Calu3 (cell line): ENCODE data around the gene NEK9. TPM values are rescaled to one million over a fixed set of nuclear protein-coding genes. Genes with fewer than 3 reads are reported as not detected.

Experiments
- BruUV-seq: library from RNA; stranded (reverse); fragments of 400-500 nt; replicated peaks from 2 replicates; lab custom pipeline; 2021; lab: Mats Ljungman, UMichigan
- CTCF ChIA-PET: fragments of 300-600 bp; sonication (Branson Sonifier 250); formaldehyde crosslinking; loops from one replicate; lab custom pipeline; 2022; ENCODE audit warnings: antibody characterized with exemption; lab: Charles Lee
- DNase-seq: peaks from one replicate; pipeline ENCODE4 v3.0.0; 2022
- H3K27ac Mint-ChIP-seq: one replicate; pipeline ENCODE4 v1.8.0; 2022; ENCODE audit warnings: mixed read lengths; ENCODE audit not compliant: unreplicated experiment
- H3K27me3 Mint-ChIP-seq: one replicate; pipeline ENCODE4 v1.8.0; 2022; ENCODE audit warnings: mixed read lengths; ENCODE audit not compliant: unreplicated experiment
- H3K36me3 Mint-ChIP-seq: one replicate; pipeline ENCODE4 v1.8.0; 2022; ENCODE audit warnings: mild to moderate bottlenecking, moderate library complexity, mixed read lengths; ENCODE audit not compliant: insufficient read depth, unreplicated experiment
- H3K4me1 Mint-ChIP-seq: one replicate; pipeline ENCODE4 v1.8.0; 2022; ENCODE audit warnings: mild to moderate bottlenecking, low read depth, mixed read lengths; ENCODE audit not compliant: unreplicated experiment
- H3K4me3 Mint-ChIP-seq: one replicate; pipeline ENCODE4 v1.8.0; 2022; ENCODE audit warnings: mild to moderate bottlenecking, low read depth, moderate library complexity, mixed read lengths; ENCODE audit not compliant: unreplicated experiment
- H3K9me3 Mint-ChIP-seq: one replicate; pipeline ENCODE4 v1.8.0; 2022; ENCODE audit warnings: low read depth, mixed read lengths; ENCODE audit not compliant: unreplicated experiment
- intact Hi-C: fragments of 100-400 bp; cut with micrococcal nuclease; formaldehyde crosslinking; loops from one replicate; pipeline ENCODE4 v1.10.0; 2022; ENCODE audit not compliant: unreplicated experiment
- total RNA-seq: library from RNA; stranded (reverse); gene quantifications from 2 replicates; pipeline ENCODE4 v1.2.3, GENCODE V29; 2022
- TF ChIP-seq, protein P1 (sequence below): fragments of 200-600 bp; IDR thresholded peaks from one replicate; pipeline ENCODE4 v1.8.0; 2022; ENCODE audit warnings: antibody characterized with exemption; ENCODE audit not compliant: unreplicated experiment

The NEK9 gene
- total RNA-seq, 1 experiment from 2014 or later = 63.4 TPM

DNA sequence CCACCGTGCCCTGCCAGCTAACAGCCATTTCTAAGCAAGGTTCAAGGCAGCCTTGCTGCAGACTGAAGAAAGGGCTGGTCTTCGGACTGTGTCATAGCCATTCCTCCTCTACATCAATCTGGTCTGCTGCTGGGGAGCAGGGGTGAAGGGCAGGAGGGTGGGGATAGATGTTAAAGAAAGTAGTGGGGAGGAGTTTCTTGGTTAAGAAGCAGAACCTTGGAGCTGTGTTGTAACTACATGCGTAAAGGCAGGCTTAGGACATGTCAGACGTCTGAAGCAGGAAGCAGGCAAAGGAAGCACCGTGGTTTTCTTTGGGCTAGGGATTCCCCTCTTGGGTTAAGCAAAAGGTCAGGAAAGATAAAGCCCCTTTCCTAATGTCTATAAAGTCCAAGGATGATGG lies 18.1 kb upstream of the NEK9 start:
- H3K9me3 Mint-ChIP-seq = no peaks in the 10 kb centered on the region
- DNase-seq = no peak
- TF ChIP-seq, protein P1, sequence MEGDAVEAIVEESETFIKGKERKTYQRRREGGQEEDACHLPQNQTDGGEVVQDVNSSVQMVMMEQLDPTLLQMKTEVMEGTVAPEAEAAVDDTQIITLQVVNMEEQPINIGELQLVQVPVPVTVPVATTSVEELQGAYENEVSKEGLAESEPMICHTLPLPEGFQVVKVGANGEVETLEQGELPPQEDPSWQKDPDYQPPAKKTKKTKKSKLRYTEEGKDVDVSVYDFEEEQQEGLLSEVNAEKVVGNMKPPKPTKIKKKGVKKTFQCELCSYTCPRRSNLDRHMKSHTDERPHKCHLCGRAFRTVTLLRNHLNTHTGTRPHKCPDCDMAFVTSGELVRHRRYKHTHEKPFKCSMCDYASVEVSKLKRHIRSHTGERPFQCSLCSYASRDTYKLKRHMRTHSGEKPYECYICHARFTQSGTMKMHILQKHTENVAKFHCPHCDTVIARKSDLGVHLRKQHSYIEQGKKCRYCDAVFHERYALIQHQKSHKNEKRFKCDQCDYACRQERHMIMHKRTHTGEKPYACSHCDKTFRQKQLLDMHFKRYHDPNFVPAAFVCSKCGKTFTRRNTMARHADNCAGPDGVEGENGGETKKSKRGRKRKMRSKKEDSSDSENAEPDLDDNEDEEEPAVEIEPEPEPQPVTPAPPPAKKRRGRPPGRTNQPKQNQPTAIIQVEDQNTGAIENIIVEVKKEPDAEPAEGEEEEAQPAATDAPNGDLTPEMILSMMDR = no peak
- H3K27ac Mint-ChIP-seq = no peak overlapping the region
- no peaks in the 10 kb centered on the region for H3K27me3 Mint-ChIP-seq
- H3K4me3 Mint-ChIP-seq = no peak overlapping the region
- CTCF ChIA-PET = no interaction called here
- BruUV-seq = no TSS peak
- H3K4me1 Mint-ChIP-seq = peaks cover 46% of the 10 kb centered on the region
- intact Hi-C loops = no loop called here
- H3K36me3 Mint-ChIP-seq = peaks cover 34% of the 10 kb centered on the region

DNA sequence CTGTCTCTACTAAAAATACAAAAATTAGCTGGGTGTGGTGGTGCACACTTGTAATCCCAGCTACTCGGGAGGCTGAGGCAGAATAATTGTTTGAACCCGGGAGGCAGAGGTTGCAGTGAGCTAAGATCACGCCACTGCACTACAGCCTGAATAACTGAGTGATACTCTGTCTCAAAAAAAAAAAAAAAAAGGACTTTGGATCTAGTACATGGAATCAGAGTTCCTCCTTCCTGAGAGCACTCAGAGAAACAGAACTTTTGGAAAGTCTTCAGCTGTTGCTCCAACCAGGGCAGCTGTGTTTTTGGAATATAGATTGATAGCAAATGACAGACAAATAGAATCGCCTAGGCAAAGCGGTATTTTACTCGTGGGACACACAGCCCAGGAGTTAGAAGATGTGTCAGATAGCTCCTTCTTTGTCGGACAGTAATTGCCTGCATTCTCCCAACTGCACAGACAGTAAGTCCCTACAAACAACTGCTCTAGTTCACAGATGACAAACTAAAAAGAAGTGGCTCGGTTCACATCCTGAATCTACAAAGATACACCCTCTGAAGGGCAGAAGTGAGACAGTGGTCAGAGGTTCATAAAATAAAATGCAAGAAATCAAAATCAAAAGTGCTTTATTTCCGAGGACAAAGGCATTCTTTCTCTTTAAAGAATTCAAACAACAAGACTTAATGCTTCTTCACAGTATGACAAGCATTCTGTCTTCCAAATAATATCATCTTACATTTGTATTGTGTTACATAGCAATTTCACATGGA lies 17.1 kb upstream of the NEK9 start:
- Mint-ChIP-seq H3K36me3 (peaks cover 27% of the 10 kb centered on the region), H3K4me1 (peaks cover 39% of the 10 kb centered on the region), H3K27ac (no peak overlapping the region), H3K9me3 (no peaks in the 10 kb centered on the region), H3K27me3 (no peaks in the 10 kb centered on the region), H3K4me3 (no peak overlapping the region)
- TF ChIP-seq, protein P1 = no peak
- BruUV-seq = no TSS peak
- CTCF ChIA-PET = no interaction called here
- intact Hi-C loops = no loop called here
- DNase-seq = no peak

- BruUV-seq = no TSS peak
- Mint-ChIP-seq H3K36me3 (peaks cover 24% of the 10 kb centered on the region), H3K27ac (no peak overlapping the region), H3K4me1 (peaks cover 30% of the 10 kb centered on the region), H3K4me3 (no peak overlapping the region), H3K27me3 (no peaks in the 10 kb centered on the region), H3K9me3 (no peaks in the 10 kb centered on the region)
- TF ChIP-seq, protein P1 = no peak
- no peak for DNase-seq
- intact Hi-C loops = no loop called here
- CTCF ChIA-PET = interaction anchor here (1.3 kb wide), 1 partner anchor 157 kb away, joined by 5 read pairs; no protein-coding TSS in a partner anchor
These were observed 15.6 kb upstream of the NEK9 start for GRCh38 chr14:75142494-75142893.

DNA sequence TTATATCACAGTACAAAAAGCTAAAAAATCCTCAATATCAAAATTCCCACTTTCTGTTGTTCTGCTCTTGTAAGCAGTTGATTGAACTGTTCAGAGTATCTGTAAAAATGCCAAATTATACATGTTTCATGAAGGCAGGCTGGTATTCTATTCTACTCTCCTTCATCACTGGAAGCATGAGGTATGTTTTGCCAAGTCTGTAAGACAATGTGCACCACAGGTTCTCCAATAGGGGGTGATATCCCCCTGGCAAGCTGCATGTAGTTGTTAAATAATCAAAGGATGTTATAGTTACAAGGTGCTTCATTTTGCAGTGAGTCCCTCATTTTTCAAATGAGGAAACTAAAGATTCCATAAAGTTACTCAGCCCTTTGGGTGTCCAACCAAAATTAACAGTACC lies 15.1 kb upstream of the NEK9 start:
- Mint-ChIP-seq H3K4me1 (peaks cover 28% of the 10 kb centered on the region), H3K9me3 (no peaks in the 10 kb centered on the region), H3K4me3 (no peak overlapping the region), H3K27ac (no peak overlapping the region), H3K27me3 (no peaks in the 10 kb centered on the region), H3K36me3 (peaks cover 19% of the 10 kb centered on the region)
- peak; percentile 19 for DNase-seq
- BruUV-seq = no TSS peak
- TF ChIP-seq, protein P1 = no peak
- CTCF ChIA-PET = interaction anchor here (1.0 to 1.7 kb wide), 3 partner anchors 154 to 162 kb away, joined by 3 to 6 read pairs (median 5); no protein-coding TSS in a partner anchor
- intact Hi-C loops = no loop called here
